GM23248 (cell line): Measurements from ENCODE around the gene ERCC6L2. TPM values are rescaled to one million over a fixed set of nuclear protein-coding genes. Genes with fewer than 3 reads are reported as not detected.

Experiments
- DNase-seq: peaks from one replicate; pipeline ENCODE4 v3.0.0-alpha.2; 2015
- H2AFZ ChIP-seq: fragments of 200-600 bp; sonication (generic); 2 replicates; pipeline ENCODE4 v1.6.1; 2016; ENCODE audit warnings: antibody characterized with exemption
- H3F3A ChIP-seq: fragments of 200-600 bp; sonication (generic); 2 replicates; pipeline ENCODE4 v1.6.1; 2016; ENCODE audit warnings: mild to moderate bottlenecking, antibody characterized with exemption, mixed run types; ENCODE audit not compliant: insufficient read depth
- H3K27ac ChIP-seq: fragments of 200-600 bp; sonication (generic); 2 replicates; pipeline ENCODE4 v1.5.1; 2016; ENCODE audit warnings: mild to moderate bottlenecking
- H3K27me3 ChIP-seq: fragments of 200-600 bp; sonication (generic); replicated peaks from 2 replicates; pipeline ENCODE4 v1.6.1; 2016; ENCODE audit warnings: mild to moderate bottlenecking; ENCODE audit not compliant: insufficient read depth
- H3K36me3 ChIP-seq: fragments of 200-600 bp; sonication (generic); 2 replicates; pipeline ENCODE4 v1.6.1; 2016; ENCODE audit warnings: low read depth, mild to moderate bottlenecking
- H3K4me1 ChIP-seq: fragments of 200-600 bp; sonication (generic); 2 replicates; pipeline ENCODE4 v1.6.1; 2016; ENCODE audit warnings: mild to moderate bottlenecking; ENCODE audit not compliant: insufficient read depth
- H3K4me2 ChIP-seq: fragments of 200-600 bp; sonication (generic); one replicate; pipeline ENCODE4 v1.6.1; 2016; ENCODE audit warnings: mild to moderate bottlenecking; ENCODE audit not compliant: unreplicated experiment
- H3K4me3 ChIP-seq: fragments of 200-600 bp; sonication (generic); 2 replicates; pipeline ENCODE4 v1.5.1; 2016; ENCODE audit warnings: mild to moderate bottlenecking
- H3K79me2 ChIP-seq: fragments of 200-600 bp; sonication (generic); 2 replicates; pipeline ENCODE4 v1.6.1; 2016; ENCODE audit warnings: mild to moderate bottlenecking; ENCODE audit not compliant: insufficient read depth
- H3K9ac ChIP-seq: fragments of 200-600 bp; sonication (generic); 2 replicates; pipeline ENCODE4 v1.6.1; 2016; ENCODE audit warnings: mild to moderate bottlenecking
- H3K9me2 ChIP-seq: fragments of 200-600 bp; sonication (generic); 2 replicates; pipeline ENCODE4 v1.6.1; 2016; ENCODE audit warnings: mixed run types, mild to moderate bottlenecking, moderate library complexity; ENCODE audit not compliant: insufficient read depth
- H3K9me3 ChIP-seq: fragments of 200-600 bp; sonication (generic); one replicate; pipeline ENCODE4 v1.6.1; 2017; ENCODE audit warnings: low read depth
- H4K20me1 ChIP-seq: fragments of 200-600 bp; sonication (generic); 2 replicates; pipeline ENCODE4 v1.6.0; 2016; ENCODE audit not compliant: insufficient read depth
- EZH2 ChIP-seq: fragments of 200-600 bp; sonication (generic); IDR thresholded peaks from 2 replicates; pipeline ENCODE4 v1.6.1; 2018; ENCODE audit warnings: antibody characterized with exemption, mild to moderate bottlenecking; ENCODE audit not compliant: insufficient read depth, poor library complexity, severe bottlenecking
- EZH2phosphoT487 ChIP-seq: fragments of 200-600 bp; sonication (generic); IDR thresholded peaks from 2 replicates; pipeline ENCODE4 v1.6.1; 2018; ENCODE audit warnings: antibody characterized with exemption, moderate library complexity, mild to moderate bottlenecking, low read depth; ENCODE audit not compliant: insufficient read depth
- WGBS, 2 experiments: methylation state at CpG; one replicate each; pipeline ENCODE4 v1.1.6; 2015 to 2017; ENCODE audit warnings: low lambda C conversion rate in 2 of 2, low coverage in 1 of 2; ENCODE audit errors: missing lambda C conversion rate in 2 of 2; 5-methylcytosine and 5-hydroxymethylcytosine counted together
- in situ Hi-C: fragments of 300-500 bp; cut with MboI; formaldehyde crosslinking; loops from 2 replicates; pipeline ENCODE4 v1.15.0; 2020
- polyA plus RNA-seq: library from polyadenylated mRNA; unstranded; fragments of >200 nt; fragmentation: Nextera tagmentation; extraction: Ambion mirVana; gene quantifications from 2 replicates; pipeline ENCODE4 v1.2.1, GENCODE V29; 2016
- total RNA-seq: library from RNA; depleted of rRNA; stranded (reverse); fragments of >200 nt; shearing (Covaris generic); gene quantifications from 2 replicates; pipeline ENCODE4 v1.2.3, GENCODE V29; 2014

Gene ERCC6L2
- total and polyA plus RNA-seq, 2 experiments from 2014 or later, result 23.4 to 45.0 TPM

DNA sequence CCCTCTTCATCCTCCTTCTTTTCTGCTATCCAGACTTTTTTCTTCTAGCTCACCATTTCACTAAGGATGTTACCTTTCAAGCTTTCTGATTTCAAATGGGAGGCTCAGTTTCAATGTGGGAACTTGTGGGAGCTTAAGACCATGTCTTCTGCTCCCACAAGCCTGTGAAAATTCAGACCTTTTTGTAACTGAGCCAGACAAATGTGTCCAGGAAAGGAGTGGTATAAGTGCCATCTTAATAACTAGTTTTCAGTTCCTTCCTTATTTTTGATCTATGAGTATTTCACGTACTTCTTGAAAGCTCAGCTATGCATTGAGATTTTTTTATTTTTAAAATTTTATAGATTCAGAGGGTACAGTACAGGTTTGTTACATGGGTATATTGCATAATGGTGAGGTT is 4.6 kb upstream of the ERCC6L2 start:
- Histone ChIP-seq H2AFZ (no peak overlapping the region), H3K4me1 (peaks cover 6% of the 10 kb centered on the region; the same call in 1 of the 2 replicates), H4K20me1 (no peaks in the 10 kb centered on the region), H3K27me3 (no peaks in the 10 kb centered on the region), H3K9ac (no peak overlapping the region), H3K4me3 (no peak overlapping the region), H3K9me3 (no peaks in the 10 kb centered on the region), H3K79me2 (peaks cover 27% of the 10 kb centered on the region), H3F3A (no peaks in the 10 kb centered on the region), H3K4me2 (no peak overlapping the region), H3K27ac (no peak overlapping the region), H3K36me3 (no peaks in the 10 kb centered on the region; the same call in 1 of the 2 replicates), H3K9me2 (no peaks in the 10 kb centered on the region)
- 97% methylated on average over 1 of the region's 1 CpG for WGBS, 2 experiments
- no peak for TF ChIP-seq EZH2
- TF ChIP-seq EZH2phosphoT487, result no peak
- in situ Hi-C loops, result no loop called here
- DNase-seq, result no peak

DNA sequence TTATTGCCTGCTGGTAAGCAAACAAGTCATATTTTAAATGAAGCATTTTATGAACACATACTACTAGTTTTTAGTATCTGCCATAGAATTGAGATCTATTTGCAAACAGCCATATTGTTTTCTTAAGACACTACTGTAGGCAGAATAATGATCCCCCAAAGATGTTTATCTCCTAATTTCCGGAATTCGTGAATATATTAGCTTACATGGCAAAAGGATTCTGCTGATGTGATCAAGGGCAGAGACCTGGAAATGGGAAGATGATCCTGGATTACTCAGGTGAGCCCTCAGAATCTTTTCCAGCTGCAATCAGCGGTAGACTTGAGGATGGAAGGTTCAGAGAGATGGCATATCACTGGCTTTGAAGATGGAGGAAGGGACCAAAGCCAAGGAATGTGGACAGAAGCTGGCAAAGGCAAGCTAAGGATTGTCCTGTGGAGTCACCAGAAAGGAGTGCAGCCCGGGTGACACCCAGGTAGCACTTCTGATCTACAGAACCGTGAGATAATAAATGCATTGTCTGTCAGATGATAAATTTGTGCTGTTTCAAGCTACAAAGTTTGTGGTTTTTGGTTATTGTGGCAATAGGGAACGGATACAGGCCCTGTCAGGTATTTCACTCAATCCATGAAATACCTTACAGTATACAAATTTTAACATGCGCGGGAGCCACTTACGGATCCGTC is 1.0 kb upstream of the ERCC6L2 start:
- Histone ChIP-seq H3F3A (no peaks in the 10 kb centered on the region), H3K4me1 (peaks cover 6% of the 10 kb centered on the region; the same call in 1 of the 2 replicates), H3K9me2 (no peaks in the 10 kb centered on the region), H3K4me2 (peak overlapping the region; percentile 90), H3K36me3 (no peaks in the 10 kb centered on the region; the same call in 1 of the 2 replicates), H3K9me3 (no peaks in the 10 kb centered on the region), H3K9ac (no peak overlapping the region), H3K4me3 (no peak overlapping the region), H3K27ac (no peak overlapping the region), H3K27me3 (no peaks in the 10 kb centered on the region), H2AFZ (no peak overlapping the region), H4K20me1 (no peaks in the 10 kb centered on the region), H3K79me2 (peaks cover 32% of the 10 kb centered on the region)
- in situ Hi-C loops, result no loop called here
- 26 to 30% methylated on average over 10 of the region's 10 CpGs for WGBS, 2 experiments
- DNase-seq, result peak; percentile 39
- no peak for TF ChIP-seq EZH2
- no peak for TF ChIP-seq EZH2phosphoT487

DNA sequence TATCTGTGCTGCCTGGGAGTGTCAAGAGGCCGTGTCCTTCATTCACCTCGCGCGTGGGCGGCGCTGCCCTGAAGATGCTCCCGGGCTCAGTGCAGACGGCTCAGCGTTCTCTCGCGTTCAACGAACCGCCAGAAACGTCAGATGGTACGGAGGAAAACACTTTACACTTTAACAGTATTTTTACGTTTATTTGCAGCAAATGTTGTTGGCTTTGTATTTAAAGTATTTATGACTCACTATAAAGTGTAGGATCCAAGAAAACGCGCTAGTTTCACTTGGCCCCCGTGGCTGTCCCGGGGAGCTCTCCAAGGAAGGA is 544 bp upstream of the ERCC6L2 start:
- no peaks in the 10 kb centered on the region for H3F3A ChIP-seq
- H2AFZ ChIP-seq, result no peak overlapping the region
- H3K9me3 ChIP-seq, result no peaks in the 10 kb centered on the region
- TF ChIP-seq EZH2phosphoT487 (no peak), EZH2 (no peak)
- peak overlapping the region; percentile 90 for H3K4me2 ChIP-seq
- WGBS, 2 experiments, result 1 to 2% methylated on average over 20 of the region's 20 CpGs
- DNase-seq, result peak; percentile 88
- H3K4me1 ChIP-seq, result peaks cover 9% of the 10 kb centered on the region; the same call in 1 of the 2 replicates
- no peak overlapping the region for H3K9ac ChIP-seq
- H3K79me2 ChIP-seq, result peaks cover 37% of the 10 kb centered on the region
- H3K27ac ChIP-seq, result no peak overlapping the region
- H3K9me2 ChIP-seq, result no peaks in the 10 kb centered on the region
- H3K4me3 ChIP-seq, result no peak overlapping the region
- H4K20me1 ChIP-seq, result no peaks in the 10 kb centered on the region
- no peaks in the 10 kb centered on the region; the same call in 1 of the 2 replicates for H3K36me3 ChIP-seq
- in situ Hi-C loops, result no loop called here
- no peaks in the 10 kb centered on the region for H3K27me3 ChIP-seq

DNA sequence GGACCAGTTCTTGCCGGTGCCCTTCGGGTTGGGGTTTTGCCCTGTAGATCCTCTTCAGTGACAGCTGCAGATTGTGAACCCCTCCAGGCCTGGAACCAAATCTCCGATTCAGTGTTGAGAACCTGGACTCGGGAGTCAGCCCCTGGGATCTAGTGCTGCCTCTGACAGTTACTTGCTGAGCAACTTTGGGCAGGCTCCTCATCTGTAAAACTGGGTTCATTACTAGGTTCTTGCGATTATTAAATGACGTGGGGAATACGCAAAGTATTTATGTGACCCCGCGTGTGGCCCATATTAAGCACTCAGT is 600 bp downstream of the ERCC6L2 start:
- H3K79me2 ChIP-seq, result peaks cover 49% of the 10 kb centered on the region
- H3K4me1 ChIP-seq, result peaks cover 14% of the 10 kb centered on the region; the same call in 1 of the 2 replicates
- H3K9me2 ChIP-seq, result no peaks in the 10 kb centered on the region
- in situ Hi-C loops, result no loop called here
- no peaks in the 10 kb centered on the region for H3K9me3 ChIP-seq
- H2AFZ ChIP-seq, result no peak overlapping the region
- H4K20me1 ChIP-seq, result no peaks in the 10 kb centered on the region
- H3K9ac ChIP-seq, result no peak overlapping the region
- no peaks in the 10 kb centered on the region for H3F3A ChIP-seq
- TF ChIP-seq EZH2, result no peak
- H3K4me2 ChIP-seq, result no peak overlapping the region
- WGBS, 2 experiments, result 0 to 3% methylated on average over 9 of the region's 9 CpGs
- no peaks in the 10 kb centered on the region for H3K27me3 ChIP-seq
- H3K36me3 ChIP-seq, result no peaks in the 10 kb centered on the region; the same call in 1 of the 2 replicates
- DNase-seq, result no peak
- H3K27ac ChIP-seq, result no peak overlapping the region
- no peak overlapping the region for H3K4me3 ChIP-seq
